ENCODE results near the gene PHACTR1.

DNA sequence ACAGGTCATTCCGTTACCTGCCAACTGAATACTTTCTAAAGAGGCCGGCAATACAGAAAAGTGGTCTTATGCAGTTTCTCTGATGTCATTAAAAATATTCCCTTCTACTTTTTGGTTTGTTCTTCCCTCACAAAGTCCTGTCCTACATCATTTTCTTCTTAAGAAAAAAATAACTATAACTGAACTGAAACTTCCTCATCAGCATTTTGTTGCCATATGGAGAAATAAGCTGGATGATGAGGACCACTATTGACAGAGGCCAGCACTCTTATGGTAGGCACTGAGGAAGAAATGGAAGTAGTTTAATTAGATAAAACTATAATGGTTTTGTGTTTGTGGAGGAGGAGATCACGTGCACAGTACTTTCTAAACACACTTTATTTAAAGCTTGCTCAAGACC is 274.9 kb downstream of the PHACTR1 start:
- TF ChIP-seq, protein P1, sequence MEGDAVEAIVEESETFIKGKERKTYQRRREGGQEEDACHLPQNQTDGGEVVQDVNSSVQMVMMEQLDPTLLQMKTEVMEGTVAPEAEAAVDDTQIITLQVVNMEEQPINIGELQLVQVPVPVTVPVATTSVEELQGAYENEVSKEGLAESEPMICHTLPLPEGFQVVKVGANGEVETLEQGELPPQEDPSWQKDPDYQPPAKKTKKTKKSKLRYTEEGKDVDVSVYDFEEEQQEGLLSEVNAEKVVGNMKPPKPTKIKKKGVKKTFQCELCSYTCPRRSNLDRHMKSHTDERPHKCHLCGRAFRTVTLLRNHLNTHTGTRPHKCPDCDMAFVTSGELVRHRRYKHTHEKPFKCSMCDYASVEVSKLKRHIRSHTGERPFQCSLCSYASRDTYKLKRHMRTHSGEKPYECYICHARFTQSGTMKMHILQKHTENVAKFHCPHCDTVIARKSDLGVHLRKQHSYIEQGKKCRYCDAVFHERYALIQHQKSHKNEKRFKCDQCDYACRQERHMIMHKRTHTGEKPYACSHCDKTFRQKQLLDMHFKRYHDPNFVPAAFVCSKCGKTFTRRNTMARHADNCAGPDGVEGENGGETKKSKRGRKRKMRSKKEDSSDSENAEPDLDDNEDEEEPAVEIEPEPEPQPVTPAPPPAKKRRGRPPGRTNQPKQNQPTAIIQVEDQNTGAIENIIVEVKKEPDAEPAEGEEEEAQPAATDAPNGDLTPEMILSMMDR (IDR thresholded peaks at IDR 0.05; ENCODE audit: insufficient read depth, low read length) = no peak
- TF ChIP-seq POLR2AphosphoS5 (IDR thresholded peaks at IDR 0.05; ENCODE audit: low read depth) (no peak), GABPA (IDR thresholded peaks at IDR 0.05; ENCODE audit: low read depth) (no peak), SPI1 (IDR thresholded peaks at IDR 0.05; ENCODE audit: borderline replicate concordance, low read depth) (no peak)
- TF ChIP-seq, protein P2, sequence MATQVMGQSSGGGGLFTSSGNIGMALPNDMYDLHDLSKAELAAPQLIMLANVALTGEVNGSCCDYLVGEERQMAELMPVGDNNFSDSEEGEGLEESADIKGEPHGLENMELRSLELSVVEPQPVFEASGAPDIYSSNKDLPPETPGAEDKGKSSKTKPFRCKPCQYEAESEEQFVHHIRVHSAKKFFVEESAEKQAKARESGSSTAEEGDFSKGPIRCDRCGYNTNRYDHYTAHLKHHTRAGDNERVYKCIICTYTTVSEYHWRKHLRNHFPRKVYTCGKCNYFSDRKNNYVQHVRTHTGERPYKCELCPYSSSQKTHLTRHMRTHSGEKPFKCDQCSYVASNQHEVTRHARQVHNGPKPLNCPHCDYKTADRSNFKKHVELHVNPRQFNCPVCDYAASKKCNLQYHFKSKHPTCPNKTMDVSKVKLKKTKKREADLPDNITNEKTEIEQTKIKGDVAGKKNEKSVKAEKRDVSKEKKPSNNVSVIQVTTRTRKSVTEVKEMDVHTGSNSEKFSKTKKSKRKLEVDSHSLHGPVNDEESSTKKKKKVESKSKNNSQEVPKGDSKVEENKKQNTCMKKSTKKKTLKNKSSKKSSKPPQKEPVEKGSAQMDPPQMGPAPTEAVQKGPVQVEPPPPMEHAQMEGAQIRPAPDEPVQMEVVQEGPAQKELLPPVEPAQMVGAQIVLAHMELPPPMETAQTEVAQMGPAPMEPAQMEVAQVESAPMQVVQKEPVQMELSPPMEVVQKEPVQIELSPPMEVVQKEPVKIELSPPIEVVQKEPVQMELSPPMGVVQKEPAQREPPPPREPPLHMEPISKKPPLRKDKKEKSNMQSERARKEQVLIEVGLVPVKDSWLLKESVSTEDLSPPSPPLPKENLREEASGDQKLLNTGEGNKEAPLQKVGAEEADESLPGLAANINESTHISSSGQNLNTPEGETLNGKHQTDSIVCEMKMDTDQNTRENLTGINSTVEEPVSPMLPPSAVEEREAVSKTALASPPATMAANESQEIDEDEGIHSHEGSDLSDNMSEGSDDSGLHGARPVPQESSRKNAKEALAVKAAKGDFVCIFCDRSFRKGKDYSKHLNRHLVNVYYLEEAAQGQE (IDR thresholded peaks at IDR 0.05; ENCODE audit: insufficient replicate concordance, low read depth) = no peak
